Fibroblast of lung (primary cell): ENCODE data around the gene NMT1.

Experiments
- CTCF ChIP-seq, 2 donors: IDR thresholded peaks in 1 of 2; conservative IDR thresholded peaks in 1 of 2; 1 replicate in 1 of 2; 2 replicates in 1 of 2; pipeline ENCODE4 v1.5.1; 2011 to 2012; ENCODE audit warnings: low read length in 2 of 2, control low read depth in 1 of 2, inconsistent platforms in 1 of 2, low read depth in 1 of 2, mild to moderate bottlenecking in 1 of 2
- EZH2 ChIP-seq: IDR thresholded peaks from 2 replicates; pipeline ENCODE4 v1.5.1; 2012; ENCODE audit warnings: low read length, control low read depth, mild to moderate bottlenecking; ENCODE audit errors: missing control alignments

- TF ChIP-seq CTCF (conservative IDR thresholded peaks at IDR 0.05 in 1 of 2, IDR thresholded peaks at IDR 0.05 in 1 of 2; ENCODE audit: low read depth in 1 of 2, low read length in 2 of 2) (no peak), EZH2 (no peak)
Observed at GRCh38 chr17:45146592-45146889, 85.4 kb downstream of the NMT1 start.
